Measurements from ENCODE around the gene SMYD3.
A peak's percentile ranks its signal among the peaks of the same experiment; 100 is the strongest.
"Not testable (repeated sequence)": the region's sequence is repeated elsewhere in the genome, so short reads cannot be mapped to it uniquely, and the experiment has no call there.

Gene SMYD3

GRCh38 chr1:246051909-246052518 lies 455.1 kb downstream of the SMYD3 start:
- no peak for DNase-seq

GRCh38 chr1:246048693-246049092 lies 458.4 kb downstream of the SMYD3 start:
- DNase-seq: no peak

- no peak for DNase-seq
Observed at GRCh38 chr1:246043556-246043955, 463.5 kb downstream of the SMYD3 start.

- DNase-seq: no peak
Observed at GRCh38 chr1:246041360-246041759, 465.7 kb downstream of the SMYD3 start.

DNA sequence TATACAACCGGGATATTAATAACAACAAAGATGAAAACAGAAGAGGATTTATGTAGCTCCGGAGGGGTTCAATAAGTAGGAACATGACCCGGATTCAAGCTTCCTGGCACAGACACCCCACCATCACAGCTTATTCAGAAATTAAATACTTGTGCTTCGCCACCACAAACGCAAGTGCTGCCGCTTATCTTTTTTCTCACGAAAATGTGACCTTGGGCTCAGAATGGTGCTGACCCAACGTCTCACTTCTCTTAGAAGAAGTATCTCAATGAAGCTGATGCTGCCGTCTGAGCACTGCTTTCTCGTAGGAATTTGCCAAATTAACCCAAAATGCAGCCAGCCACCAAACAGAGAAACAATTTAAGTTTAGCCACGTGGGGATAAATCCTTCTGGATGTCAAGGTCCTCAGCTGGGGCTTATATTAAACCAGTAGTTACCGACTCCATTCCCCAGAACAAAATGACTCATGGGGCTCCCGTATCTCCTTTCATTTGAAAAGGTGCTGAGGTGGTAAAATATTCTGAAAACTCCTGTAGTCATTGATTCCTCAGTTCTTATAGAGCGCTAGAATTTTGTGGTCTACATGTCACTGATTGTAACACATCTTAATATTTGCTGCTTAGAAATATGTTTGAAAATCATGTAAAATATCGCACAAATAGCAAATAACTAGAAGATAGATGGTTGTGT lies 466.7 kb downstream of the SMYD3 start:
- no peak for DNase-seq

DNA sequence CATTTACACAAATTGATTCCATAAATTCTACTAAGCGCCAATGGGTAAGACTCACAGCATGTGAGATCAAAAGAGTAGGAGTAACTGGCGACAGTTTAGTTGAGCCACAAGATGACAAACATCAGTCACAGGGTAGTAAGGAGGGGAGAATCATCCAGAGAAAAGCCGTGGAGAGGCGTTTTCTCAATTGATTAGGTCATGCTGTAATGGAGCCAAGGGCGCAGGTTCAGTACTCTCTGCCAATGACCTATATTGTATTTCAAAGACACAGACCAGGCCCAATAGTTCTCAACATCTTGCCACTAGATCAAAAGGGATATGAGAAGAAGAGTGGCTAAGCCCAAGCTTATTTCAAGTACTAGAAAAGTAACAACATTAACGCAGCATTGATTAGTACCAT lies 467.5 kb downstream of the SMYD3 start:
- no peak for DNase-seq

- DNase-seq: no peak
Observed at GRCh38 chr1:246037832-246038231, 469.2 kb downstream of the SMYD3 start.

DNA sequence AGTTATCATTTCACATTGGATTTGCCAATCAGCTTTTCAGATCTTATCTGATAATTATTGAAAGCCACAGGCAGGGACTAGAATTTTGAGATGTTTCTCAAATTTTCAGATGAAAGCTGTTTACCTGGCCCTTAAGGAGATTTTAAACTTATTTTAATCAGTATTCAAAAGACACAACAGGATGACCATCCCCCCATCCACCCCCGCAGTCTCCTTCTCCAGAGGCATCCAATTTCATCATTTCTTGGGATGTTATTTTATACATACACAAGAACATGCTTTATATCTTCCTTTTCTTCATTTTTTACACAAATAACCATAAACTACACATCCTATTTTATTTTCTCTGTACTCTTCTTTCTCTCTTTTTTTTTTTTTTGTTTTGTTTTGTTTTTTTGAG lies 470.9 kb downstream of the SMYD3 start:
- no peak for DNase-seq

GRCh38 chr1:246035060-246035541 lies 472.0 kb downstream of the SMYD3 start:
- no peak for DNase-seq

GRCh38 chr1:246034630-246035029 lies 472.4 kb downstream of the SMYD3 start:
- no peak for DNase-seq

DNA sequence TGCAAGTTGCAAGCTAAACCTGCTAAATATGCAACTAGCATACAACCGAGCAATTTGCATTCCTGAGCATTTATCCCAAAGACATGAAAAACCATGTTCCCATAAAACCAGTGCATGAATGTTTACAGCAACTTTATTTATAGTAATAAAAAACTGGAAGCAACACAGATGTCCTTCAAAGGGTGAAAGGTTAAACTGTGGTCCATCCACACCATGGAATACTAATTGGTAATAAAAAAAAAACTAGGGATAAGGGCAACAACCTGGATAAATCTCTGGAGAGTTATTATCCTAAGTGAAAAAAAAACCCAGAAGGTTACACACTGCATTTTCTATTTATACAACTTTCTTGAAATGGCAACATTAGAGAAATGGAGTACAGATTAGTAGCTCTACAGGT lies 474.1 kb downstream of the SMYD3 start:
- DNase-seq: no peak

GRCh38 chr1:246032031-246032551 lies 475.0 kb downstream of the SMYD3 start:
- no peak for DNase-seq

- no peak for DNase-seq
Observed at GRCh38 chr1:246029616-246030015, 477.5 kb downstream of the SMYD3 start.

GRCh38 chr1:246024118-246024517 lies 483.0 kb downstream of the SMYD3 start:
- DNase-seq: not testable (repeated sequence)

DNA sequence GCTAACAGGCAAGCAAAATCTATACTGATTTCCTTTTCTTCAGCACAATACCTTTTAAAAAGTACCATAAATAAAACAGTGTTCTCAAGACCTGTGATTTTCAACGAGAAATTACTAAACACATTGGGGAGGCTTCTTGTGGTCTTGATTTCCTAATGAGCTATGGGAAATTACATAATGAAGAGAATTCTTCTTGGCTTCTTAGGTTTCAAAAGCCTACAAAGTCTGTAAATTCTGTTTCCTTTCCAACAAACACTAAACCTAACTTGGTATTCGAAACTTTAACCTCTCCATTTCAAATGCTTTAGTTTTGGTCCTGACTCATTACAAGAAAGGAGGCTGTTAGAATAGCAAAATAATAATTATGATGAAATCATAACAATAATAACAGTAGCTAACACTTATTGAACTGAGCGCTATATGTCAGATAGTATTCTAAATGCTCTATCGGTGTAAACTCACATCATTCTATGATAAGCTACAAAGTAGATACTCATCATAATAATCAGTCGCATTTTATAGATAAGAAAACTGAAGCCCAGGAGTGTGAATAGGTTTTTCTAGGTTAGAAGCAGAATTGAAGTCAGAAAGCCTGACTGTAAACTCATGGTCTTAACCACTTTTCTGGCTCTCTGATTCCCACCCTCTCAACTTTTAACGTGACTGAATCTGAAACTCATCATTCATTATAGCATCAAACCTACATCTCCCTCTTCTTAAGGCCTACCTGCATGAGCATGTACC lies 486.7 kb downstream of the SMYD3 start:
- DNase-seq: no peak

GRCh38 chr1:246018146-246018545 lies 488.9 kb downstream of the SMYD3 start:
- no peak for DNase-seq

- DNase-seq: peak; percentile 63
Observed at GRCh38 chr1:246012341-246012740, 494.7 kb downstream of the SMYD3 start.

DNA sequence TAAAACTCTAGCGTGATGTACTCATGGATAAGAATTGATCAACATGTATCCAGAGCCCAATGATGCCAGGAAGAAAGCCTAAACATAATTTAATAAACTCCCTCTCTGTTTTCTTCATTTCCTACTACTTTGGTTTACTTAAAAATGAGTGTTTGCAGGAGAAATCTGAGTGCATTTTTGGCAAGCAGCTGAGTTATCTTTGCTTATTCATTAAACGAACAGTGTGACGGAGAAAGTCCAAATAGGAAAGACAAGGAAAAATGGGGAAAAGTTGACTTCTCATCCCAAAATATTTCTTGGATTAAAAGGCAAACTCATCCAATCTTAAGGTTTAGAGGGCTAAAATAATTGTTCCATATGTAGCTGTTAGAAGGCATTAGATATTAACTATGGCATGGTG lies 496.7 kb downstream of the SMYD3 start:
- DNase-seq: no peak

- no peak for DNase-seq
Observed at GRCh38 chr1:246008363-246008831, 498.7 kb downstream of the SMYD3 start.

DNA sequence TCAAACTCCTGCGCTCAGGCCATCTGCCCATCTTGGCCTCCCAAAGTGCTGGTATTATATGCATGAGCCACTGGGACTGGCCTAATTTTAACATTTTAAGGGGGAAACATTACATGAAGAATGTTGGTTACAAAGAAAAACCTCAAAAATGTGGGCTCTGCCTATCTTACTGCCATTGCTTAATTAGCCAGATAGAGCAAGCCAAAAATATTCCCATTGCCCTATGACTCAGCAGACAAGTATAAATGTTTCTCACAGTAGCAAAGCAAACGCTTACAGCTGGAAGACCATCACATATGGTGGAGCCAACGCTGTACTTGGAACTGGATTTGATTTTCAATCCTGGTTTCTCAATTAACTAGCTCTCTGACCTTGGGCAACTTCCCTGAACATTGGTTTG lies 502.0 kb downstream of the SMYD3 start:
- no peak for DNase-seq

DNA sequence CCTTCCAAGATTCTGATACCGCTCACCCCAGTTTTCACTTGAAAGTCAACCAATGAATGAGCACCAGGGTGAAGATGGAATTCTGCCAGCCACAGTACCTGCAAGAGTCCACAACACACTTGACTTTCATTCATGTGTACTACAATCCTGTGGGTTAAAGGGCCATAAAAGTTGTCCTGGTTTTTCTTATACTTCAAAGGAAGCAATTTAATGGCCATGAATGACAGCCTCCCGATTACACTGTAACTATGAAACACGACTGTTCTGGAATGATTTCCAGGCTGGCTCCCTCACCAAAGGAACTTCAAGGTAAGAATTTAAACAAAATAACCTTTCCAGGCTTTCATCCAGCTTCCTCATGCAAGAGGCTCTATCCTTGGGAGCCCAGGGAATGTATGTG lies 502.8 kb downstream of the SMYD3 start:
- no peak for DNase-seq

- DNase-seq: no peak
Observed at GRCh38 chr1:246003442-246003730, 503.7 kb downstream of the SMYD3 start.

GRCh38 chr1:246002725-246003441 lies 504.2 kb downstream of the SMYD3 start:
- peak; percentile 88 for DNase-seq

All from DMS53 (cell line).